Activated effector memory CD4-positive, alpha-beta T cell treated with Interleukin-2 at 50 U/mL for 16 hours (primary cell): ENCODE measurements around the gene CLSTN1.
A peak's percentile ranks its signal among the peaks of the same experiment; 100 is the strongest.

Experiments
- DNase-seq: peaks from one replicate; pipeline ENCODE4 v3.0.0-alpha.2; 2020

CLSTN1 gene

DNA sequence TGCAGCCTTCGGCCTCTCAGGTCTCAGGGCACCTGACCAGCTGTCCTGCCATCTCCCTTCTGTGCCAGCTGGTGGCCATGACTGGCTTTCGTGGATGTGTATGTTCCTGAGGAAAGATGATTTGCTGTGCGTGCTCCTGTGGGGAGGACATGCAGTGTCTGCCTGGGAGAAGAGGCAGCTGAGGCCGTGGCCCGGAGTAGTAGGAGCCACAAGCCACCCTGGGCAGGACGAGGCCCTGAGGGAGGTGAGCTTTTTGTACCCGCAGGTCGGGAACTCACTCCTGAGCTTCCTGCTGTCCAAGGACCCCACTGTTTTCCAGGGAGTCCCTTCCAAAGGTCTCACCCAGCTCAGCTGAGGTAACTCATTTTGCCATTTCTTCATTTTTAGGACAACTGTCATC lies 113.7 kb downstream of the CLSTN1 start:
- no peak for DNase-seq

DNA sequence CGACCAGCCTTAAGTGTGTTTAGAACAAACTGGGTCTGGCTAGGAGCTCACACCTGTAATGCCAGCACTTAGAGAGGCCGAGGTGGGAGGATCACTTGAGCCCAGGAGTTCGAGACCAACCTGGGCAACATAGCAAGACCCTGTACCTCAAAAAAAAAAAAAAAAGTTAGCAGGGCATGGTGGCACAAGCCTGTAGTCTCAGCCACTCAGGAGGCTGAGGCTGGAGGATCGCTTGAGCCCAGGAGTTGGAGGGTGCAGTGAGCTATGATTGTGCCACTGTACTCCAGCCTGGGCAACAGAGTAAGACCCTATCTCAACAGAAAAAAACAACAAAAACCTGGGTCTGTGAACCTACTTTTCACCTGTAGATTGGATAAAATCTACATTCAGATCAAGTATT lies 117.6 kb downstream of the CLSTN1 start:
- no peak for DNase-seq

DNA sequence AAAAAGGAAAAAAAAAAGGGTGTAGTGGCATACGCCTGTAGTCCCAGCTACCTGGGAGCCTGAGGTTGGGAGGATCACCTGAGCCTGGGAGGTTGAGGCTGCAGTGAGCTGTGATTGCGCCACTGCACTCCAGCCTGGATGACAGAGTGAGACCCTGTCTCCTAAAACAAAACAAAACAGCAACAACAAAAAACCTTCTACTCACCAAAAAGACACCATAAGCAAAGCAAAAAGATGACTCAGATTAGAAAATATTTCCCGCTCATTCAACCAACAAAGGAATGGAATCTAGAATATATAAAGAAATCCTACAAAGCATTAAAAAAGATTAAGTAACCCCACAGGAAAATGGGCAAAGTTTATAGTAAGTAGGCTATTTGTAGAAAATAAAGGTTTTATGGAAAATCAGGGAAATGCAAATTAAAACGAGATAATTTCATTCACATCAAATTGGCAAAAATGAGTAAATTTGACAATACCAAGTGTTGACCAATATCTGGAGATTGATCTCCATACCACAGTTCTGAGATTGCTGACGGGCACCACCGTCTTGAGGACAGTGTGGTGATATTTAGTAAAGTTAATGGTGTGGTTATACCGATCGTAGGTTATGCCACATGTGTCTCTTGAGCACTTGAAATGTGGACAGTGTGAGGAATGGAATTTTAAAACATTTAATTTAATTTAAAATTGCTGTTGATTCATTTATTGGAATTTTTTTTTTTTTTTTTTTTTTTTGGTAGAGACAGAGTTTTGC lies 118.2 kb downstream of the CLSTN1 start:
- DNase-seq: no peak

DNA sequence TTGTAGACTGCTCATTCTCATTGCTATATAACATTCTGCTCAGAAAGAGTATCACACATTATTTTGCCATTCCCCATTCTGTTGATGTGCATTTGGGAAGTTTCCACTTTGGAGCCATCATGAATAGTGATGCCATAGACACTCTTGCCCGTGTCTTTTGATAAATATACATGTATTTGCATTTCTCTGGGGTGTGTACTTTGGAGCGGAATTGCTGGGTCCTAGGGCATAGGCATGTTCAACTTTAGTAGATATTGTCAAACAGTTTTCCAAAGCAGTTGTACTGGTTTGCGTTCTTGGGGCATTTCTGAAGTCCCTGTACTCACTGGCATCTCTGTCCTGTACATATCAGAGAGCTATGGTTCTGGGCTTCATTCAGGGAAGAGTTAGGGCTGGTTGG lies 120.1 kb downstream of the CLSTN1 start:
- DNase-seq: no peak

DNA sequence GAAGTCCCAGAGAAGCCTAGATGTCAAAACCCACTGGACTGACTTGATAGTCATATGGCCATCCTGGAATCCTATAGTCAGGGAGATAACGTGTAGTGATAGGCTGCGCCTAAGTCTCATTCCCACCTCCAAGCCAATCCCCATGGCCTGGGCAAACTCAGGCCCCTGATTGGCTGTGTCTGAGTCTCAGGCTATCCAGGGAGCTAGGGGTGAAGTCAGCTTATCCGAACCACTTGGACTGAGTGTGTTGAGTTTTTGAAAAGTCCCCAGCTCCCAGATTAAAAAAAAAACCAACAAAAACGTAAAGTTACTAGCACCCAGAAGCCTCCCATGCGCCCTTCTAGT lies 120.6 kb downstream of the CLSTN1 start:
- no peak for DNase-seq

DNA sequence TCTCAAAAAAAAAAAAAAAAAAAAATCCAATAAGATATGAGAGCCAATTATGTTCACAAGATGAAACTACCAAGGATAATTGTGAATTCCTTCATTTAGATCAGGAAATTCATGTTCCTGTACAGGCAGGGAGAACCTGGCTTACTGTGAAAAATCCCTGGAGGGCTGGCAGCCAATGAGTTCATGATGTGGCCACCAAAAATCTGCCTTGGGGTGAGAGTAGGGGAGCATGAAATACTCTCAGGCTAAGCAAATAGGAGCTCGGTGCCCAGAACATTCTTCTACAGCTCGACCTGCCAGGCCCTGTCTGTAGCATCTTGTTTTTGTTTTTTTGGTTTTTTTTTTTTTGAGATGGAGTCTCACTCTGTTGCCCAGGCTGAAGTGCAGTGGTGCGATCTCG lies 122.1 kb downstream of the CLSTN1 start:
- no peak for DNase-seq

DNA sequence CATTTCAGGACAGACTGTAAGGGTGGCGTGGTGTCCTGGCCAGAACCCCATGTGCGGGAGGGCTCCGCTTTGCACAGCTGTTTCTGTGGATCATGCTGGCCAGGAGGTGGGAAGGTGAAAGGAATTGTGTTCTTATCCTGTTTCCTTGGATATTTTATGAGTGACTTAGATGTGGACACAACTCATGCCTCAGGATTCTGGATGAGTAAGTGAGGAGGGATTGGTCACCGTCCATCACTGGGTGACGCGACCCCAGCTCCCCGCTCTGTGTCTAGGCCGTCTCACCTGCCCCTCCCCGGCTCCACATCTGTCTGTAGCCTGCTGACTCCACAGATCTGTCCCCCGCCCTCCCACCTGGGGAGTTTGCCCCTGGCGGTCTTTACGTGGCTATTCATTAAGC lies 123.4 kb downstream of the CLSTN1 start:
- DNase-seq: no peak

DNA sequence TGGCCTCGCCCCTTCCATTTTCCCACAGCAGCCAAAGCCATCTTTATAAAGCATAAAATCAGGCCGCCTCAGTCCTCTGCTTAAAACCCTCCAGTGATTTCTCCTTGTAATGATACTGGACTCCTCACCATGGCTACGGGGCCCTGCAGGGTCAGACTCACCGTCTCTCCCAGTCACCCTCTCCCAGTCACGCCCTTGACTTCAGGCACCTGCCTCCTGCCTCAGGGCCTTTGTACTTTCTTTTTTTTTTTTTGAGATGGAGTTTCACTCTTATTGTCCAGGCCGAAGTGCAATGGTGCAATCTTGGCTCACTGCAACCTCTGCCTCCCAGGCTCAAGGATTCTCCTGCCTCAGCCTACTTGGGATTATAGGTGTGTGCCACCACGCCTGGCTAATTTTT lies 124.4 kb downstream of the CLSTN1 start:
- DNase-seq: no peak

DNA sequence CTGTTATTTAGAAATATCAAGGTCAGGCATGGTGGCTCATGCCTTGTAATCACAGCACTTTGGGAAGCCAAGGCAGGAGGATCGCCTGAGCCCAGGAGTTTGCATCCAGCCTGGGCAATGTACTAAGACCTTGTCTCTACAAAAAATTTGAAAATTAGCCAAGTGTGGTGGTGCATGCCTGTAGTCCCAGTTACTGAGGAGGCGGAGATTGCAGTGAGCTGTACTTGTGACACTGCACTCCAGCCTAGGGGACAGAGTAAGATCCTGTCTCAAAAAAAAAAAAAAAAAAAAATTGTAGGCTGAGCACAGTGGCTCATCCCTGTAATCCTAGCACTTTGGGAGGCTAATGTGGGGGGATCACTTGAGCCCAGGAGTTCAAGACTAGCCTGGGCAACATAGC lies 127.0 kb downstream of the CLSTN1 start:
- no peak for DNase-seq

DNA sequence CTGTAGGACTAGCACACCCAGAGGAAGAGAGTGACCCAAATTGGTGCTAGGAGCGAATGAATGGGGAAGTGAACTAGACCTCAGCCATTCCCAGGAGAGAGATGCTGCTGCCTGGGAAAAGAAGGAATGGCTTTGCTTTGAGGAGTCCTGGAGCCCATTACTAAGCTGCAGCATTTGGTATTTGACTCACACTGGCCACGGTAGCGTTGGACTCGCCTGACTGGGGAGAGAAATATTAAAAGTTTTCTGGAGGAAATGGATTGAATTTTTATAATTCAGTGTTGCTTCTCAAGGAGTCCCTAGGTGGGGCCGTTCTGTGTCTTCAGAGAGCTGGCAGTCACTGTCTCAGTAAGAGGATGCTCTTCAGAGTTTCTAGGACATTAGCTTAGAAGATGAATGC lies 132.1 kb downstream of the CLSTN1 start:
- DNase-seq: no peak

DNA sequence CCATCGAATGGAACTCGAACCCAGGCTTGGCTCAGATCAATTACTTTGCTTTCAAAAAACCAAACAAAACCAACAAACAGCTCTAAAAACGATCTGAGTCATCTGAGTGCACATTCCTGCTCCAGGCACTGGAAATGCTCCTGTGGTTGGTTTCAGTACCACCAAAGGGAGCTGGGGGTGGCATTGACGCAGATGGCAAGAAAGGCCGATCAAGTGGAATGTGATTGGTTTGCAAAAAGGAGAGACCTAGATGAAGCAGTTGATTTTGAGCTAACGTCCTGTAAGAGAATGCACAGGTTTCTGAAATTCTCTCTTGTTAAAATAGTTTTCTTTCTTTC lies 132.7 kb downstream of the CLSTN1 start:
- no peak for DNase-seq

DNA sequence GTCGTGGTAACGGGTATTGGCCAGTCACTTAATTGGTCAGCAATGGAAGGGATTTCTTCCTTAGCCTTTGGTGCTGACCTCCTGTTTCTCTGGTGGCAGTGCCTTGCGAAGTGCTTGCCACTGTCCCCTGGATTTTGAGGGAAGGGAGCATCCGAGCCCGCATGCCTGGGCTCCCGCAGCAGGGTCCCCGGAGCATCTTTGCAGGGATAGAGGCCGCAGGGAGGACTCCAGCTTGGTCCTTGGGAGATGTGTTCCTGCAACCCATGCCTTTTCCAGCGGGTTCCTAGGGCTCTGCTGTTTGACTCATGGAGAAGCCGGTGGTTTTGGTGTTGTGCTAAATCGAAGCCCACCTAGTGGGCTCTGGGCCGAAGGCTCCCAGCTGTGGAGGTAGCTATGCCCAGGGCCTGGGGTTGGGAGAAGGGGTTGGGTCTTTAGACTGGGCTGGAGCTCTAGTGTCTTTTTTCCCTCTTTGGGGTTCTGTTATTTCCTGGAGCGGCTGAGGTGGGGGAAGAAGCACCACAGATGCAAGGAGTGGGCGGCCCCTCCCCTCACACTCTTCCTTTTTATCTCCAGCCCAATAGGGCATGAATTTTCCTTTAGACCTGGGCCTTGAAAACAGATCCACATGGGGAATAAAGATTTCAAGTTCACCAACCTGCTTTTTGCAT lies 133.2 kb downstream of the CLSTN1 start:
- no peak for DNase-seq

DNA sequence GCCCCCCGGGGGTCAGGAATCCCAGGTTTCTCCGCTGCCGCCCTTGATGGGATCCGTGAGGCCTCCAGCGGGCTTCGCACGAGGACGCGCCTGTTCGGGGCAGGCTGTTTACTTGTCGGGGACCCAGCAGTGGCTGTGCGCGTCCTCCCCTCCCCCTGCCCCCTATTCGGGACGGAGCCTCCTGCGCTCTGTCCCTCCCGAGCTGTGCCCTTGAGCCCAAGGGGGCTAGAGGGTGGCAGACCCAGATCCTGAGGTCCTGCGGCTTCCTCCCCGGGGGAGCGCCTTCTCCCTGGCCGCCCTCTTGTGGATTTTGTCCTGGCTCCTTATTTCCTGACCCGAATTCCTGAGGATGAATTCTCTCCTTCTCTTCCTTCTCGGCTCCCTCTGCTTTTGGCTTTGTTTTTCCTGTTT lies 133.8 kb downstream of the CLSTN1 start:
- no peak for DNase-seq

DNA sequence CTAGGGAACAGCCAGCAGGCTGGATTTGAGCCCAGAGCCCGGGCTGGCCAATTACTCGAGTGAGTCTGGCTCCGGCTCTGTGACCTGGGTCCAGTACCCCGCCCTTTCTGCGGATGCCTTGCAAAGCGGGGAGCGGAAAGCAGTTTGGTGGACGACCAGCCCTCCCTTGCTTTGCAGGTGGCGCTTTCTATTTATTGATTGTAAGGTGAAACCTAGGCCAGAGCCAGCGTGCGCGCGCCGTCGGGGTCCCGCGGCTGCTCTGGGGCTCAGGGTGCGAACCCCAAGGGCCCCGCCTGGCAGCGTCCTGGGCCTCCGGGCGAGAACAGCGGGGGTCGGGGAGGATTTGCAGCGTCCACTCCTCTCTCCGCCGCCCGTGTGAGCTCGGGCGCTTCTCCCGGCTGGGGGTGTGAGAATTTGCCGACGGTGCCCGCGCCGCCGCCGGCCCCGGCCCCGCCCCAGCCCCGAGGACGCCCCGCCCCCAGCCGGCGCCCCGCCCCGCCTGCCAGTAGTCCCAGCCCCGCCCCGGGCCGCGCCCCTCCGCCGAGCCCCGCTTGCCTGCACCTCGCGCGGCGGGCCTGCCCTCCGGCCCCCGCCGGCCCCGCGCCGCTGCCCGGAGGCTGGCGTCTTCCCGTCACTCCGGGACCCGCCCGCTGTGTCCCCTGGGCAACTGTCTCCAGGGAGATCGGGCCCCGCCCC lies 134.6 kb downstream of the CLSTN1 start:
- DNase-seq: peak; percentile 74

DNA sequence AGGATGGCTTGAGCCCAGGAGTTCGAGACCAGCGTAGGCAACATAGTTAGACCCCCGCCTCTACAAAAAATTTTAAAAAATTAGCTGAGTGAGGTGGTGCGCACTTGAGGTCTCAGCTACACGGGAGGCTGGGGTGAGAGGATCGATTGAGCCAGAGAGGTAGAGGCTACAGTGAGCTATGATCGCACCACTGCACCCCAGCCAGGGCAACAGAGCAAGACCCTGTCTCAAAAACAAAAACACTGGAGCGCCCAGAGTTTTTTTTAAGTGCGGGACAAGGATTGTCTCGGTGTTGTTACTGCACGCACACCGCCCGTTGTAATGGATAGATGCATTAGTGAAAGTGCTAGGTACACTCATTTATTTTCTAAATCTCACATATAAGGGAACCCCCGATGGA lies 135.2 kb downstream of the CLSTN1 start:
- DNase-seq: no peak

DNA sequence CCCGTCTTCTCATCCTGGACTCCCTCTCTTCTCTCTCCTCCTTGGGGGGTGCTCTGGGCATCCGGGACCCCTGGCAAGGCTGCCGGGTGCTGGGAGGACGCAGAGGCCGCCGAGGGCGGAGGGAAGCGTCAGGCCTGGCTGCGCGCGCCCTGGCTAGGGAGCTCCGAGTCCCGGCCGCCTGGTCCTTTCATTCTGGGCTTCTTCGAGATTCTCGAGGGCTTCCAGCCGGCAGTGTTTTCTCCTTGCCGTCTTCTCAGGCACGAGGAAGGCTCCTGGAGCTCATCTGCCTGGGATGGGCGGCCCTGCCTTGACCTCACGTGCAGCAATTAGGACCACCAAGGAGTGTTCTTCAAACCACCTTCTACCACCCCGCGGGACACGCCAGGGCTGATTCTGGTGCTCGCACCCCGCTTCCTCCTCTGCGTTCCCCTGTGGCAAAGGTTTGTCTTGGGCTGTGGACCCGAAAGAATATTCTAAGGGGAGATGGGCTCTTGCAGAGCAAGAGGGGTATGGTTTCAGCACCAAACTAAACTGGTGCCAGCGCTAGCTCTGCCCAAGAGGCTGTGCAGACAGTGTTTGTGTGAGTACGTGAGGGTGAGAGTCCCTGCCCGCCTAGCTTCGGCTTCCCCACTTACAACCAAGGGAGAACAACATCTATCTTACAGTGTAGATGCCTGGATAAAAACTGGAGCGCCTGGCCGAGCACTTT lies 135.7 kb downstream of the CLSTN1 start:
- no peak for DNase-seq

DNA sequence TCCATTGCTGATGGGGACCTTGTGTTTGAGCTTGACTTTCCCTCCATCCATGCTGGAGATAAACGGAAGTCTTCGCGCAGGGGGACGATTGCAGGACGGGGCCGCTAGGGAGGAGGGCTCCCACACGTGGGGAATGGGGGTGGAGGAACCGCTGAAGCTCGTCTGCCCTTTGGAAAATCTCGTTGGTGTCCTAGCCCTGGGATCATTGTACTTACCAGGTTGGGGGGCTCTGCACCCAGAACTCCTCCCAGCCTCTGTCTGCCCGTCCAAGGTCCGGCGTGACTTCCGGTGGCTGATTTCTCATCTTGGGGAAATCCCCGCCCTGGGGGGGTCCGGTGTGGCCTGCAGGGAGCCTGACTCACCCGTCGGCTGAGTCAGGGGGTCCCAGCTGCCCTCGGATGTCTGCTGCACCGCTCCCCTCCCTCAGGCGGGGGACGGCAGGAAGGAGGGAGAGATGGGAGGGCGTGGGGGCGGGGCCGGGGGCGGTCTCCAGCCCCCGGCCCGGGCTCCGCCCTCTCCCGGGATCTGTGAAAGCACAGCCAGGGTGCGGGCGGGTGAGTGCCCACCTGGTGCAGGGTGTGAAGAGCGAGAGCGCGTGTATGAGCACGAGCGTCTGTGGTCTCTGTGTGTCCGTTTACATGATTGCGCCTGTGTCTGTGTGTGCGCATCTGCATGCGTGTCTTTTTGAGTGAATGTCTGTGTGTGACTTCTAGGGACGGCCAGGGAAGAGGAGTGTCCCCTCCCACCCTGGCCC lies 136.5 kb downstream of the CLSTN1 start:
- peak; percentile 54 for DNase-seq

DNA sequence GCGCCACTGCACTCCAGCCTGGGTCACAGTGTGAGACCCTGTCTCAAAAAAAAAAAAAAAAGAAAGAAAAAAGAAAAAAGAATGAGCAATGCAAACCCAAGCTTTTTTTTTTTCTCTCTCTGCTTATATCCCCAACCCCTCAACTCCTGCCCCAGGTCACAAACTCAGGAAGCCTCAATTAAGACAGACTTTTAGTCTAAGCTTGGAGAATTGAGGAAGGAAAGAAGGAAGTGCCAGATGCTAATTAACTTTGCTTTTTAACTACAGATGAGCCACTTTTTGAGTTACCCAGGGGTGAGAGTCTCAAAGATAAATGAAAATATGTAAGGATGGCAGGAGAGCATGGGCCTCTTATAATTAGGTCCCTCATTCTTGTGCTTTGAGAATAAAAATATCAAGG lies 139.0 kb downstream of the CLSTN1 start:
- no peak for DNase-seq

DNA sequence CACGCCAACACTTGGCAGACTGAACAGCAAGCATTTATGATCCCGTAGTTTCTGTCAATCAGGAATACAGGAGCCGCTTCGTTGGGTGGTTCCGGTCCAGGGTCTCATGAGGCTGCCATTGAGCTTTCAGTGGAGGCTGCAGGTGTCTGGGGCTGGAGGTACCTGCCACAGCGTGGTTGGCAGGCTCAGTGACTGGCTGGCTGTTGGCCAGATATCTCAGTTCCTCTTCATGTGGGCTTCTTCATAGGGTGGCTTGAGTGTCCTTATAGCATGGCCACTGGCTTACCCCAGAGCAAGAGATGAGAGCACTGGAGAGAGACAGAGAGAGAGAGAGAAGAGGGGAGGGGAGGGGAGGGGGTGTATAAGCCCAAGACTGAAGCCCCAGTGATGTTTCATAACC lies 142.9 kb downstream of the CLSTN1 start:
- DNase-seq: no peak

DNA sequence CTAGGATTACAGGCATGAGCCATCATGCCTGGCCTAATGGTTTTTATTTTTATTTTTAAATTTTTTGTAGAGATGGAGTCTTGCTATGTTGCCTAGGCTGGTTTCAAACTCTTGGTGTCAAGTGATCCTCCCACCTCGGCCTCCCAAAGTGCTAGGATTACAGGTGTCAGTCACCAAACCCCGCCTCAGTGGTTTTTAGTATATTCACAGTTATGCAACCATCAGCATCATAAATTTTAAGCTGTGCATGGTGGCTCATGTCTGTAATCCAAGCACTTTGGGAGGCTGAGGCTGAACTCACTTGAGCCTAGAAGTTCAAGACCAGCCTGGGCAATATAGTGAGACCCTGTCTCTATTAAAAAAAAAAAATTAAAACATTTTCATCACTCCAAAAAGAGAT lies 143.7 kb downstream of the CLSTN1 start:
- DNase-seq: no peak
